ENCODE data around the gene ATP6V0A4. TPM values are rescaled to one million over a fixed set of nuclear protein-coding genes. Genes with fewer than 3 reads are reported as not detected.

Gene ATP6V0A4
- total RNA-seq, 1 donor from 2014 or later: not detected

GRCh38 chr7:138666385-138666784, 131.6 kb downstream of the ATP6V0A4 start:
- H3K27ac ChIP-seq (ENCODE audit: low read depth, low read length): no peak overlapping the region
- H3K36me3 ChIP-seq (ENCODE audit: control insufficient read depth in 3 of 3, insufficient read depth in 3 of 3, low read length in 3 of 3): no peaks in the 10 kb centered on the region
- no peak overlapping the region for H3K9ac ChIP-seq (ENCODE audit: low read depth in 1 of 3, low read length in 3 of 3)
- H3K4me3 ChIP-seq (ENCODE audit: low read length in 3 of 3): no peak overlapping the region
- peaks cover 4 to 20% (median 17%) of the 10 kb centered on the region in 3 donors for H3K27me3 ChIP-seq (ENCODE audit: control insufficient read depth in 3 of 3, insufficient read depth in 3 of 3, low read length in 3 of 3)
- H3K9me3 ChIP-seq (ENCODE audit: control insufficient read depth in 3 of 3, low read length in 3 of 3): no peaks in the 10 kb centered on the region
- H3K4me1 ChIP-seq (ENCODE audit: control insufficient read depth in 3 of 3, insufficient read depth in 3 of 3, low read length in 3 of 3): peaks cover 0 to 3% (median 0%) of the 10 kb centered on the region in 3 donors

GRCh38 chr7:138665669-138666140, 132.3 kb downstream of the ATP6V0A4 start:
- Histone ChIP-seq H3K4me1 (ENCODE audit: control insufficient read depth in 3 of 3, insufficient read depth in 3 of 3, low read length in 3 of 3) (peaks cover 0 to 3% (median 0%) of the 10 kb centered on the region in 3 donors), H3K36me3 (ENCODE audit: control insufficient read depth in 3 of 3, insufficient read depth in 3 of 3, low read length in 3 of 3) (no peaks in the 10 kb centered on the region), H3K9me3 (ENCODE audit: control insufficient read depth in 3 of 3, low read length in 3 of 3) (no peaks in the 10 kb centered on the region), H3K27me3 (ENCODE audit: control insufficient read depth in 3 of 3, insufficient read depth in 3 of 3, low read length in 3 of 3) (peaks cover 4 to 20% (median 17%) of the 10 kb centered on the region in 3 donors), H3K27ac (ENCODE audit: low read depth, low read length) (no peak overlapping the region), H3K9ac (ENCODE audit: low read depth in 1 of 3, low read length in 3 of 3) (no peak overlapping the region), H3K4me3 (ENCODE audit: low read length in 3 of 3) (no peak overlapping the region)

GRCh38 chr7:138665249-138665648, 132.7 kb downstream of the ATP6V0A4 start:
- Histone ChIP-seq H3K36me3 (ENCODE audit: control insufficient read depth in 3 of 3, insufficient read depth in 3 of 3, low read length in 3 of 3) (no peaks in the 10 kb centered on the region), H3K27me3 (ENCODE audit: control insufficient read depth in 3 of 3, insufficient read depth in 3 of 3, low read length in 3 of 3) (peaks cover 4 to 21% (median 17%) of the 10 kb centered on the region in 3 donors), H3K9me3 (ENCODE audit: control insufficient read depth in 3 of 3, low read length in 3 of 3) (no peaks in the 10 kb centered on the region), H3K4me3 (ENCODE audit: low read length in 3 of 3) (no peak overlapping the region), H3K4me1 (ENCODE audit: control insufficient read depth in 3 of 3, insufficient read depth in 3 of 3, low read length in 3 of 3) (peaks cover 0 to 3% (median 0%) of the 10 kb centered on the region in 3 donors), H3K27ac (ENCODE audit: low read depth, low read length) (no peak overlapping the region), H3K9ac (ENCODE audit: low read depth in 1 of 3, low read length in 3 of 3) (no peak overlapping the region)

- Histone ChIP-seq H3K9ac (ENCODE audit: low read depth in 1 of 3, low read length in 3 of 3) (no peak overlapping the region), H3K4me1 (ENCODE audit: control insufficient read depth in 3 of 3, insufficient read depth in 3 of 3, low read length in 3 of 3) (peaks cover 0 to 3% (median 0%) of the 10 kb centered on the region in 3 donors), H3K4me3 (ENCODE audit: low read length in 3 of 3) (peak overlapping the region in 2 of 3 donors; percentile 35 to 59), H3K27ac (ENCODE audit: low read depth, low read length) (no peak overlapping the region), H3K27me3 (ENCODE audit: control insufficient read depth in 3 of 3, insufficient read depth in 3 of 3, low read length in 3 of 3) (peaks cover 4 to 26% (median 20%) of the 10 kb centered on the region in 3 donors), H3K9me3 (ENCODE audit: control insufficient read depth in 3 of 3, low read length in 3 of 3) (no peaks in the 10 kb centered on the region), H3K36me3 (ENCODE audit: control insufficient read depth in 3 of 3, insufficient read depth in 3 of 3, low read length in 3 of 3) (no peaks in the 10 kb centered on the region)
These were observed 134.0 kb downstream of the ATP6V0A4 start for GRCh38 chr7:138663725-138664710.

GRCh38 chr7:138662991-138663320, 135.0 kb downstream of the ATP6V0A4 start:
- Histone ChIP-seq H3K9ac (ENCODE audit: low read depth in 1 of 3, low read length in 3 of 3) (no peak overlapping the region), H3K4me3 (ENCODE audit: low read length in 3 of 3) (no peak overlapping the region), H3K4me1 (ENCODE audit: control insufficient read depth in 3 of 3, insufficient read depth in 3 of 3, low read length in 3 of 3) (peaks cover 0 to 3% (median 0%) of the 10 kb centered on the region in 3 donors), H3K27ac (ENCODE audit: low read depth, low read length) (no peak overlapping the region), H3K9me3 (ENCODE audit: control insufficient read depth in 3 of 3, low read length in 3 of 3) (no peaks in the 10 kb centered on the region), H3K36me3 (ENCODE audit: control insufficient read depth in 3 of 3, insufficient read depth in 3 of 3, low read length in 3 of 3) (no peaks in the 10 kb centered on the region), H3K27me3 (ENCODE audit: control insufficient read depth in 3 of 3, insufficient read depth in 3 of 3, low read length in 3 of 3) (peaks cover 4 to 26% (median 20%) of the 10 kb centered on the region in 3 donors)

- Histone ChIP-seq H3K36me3 (ENCODE audit: control insufficient read depth in 3 of 3, insufficient read depth in 3 of 3, low read length in 3 of 3) (no peaks in the 10 kb centered on the region), H3K4me1 (ENCODE audit: control insufficient read depth in 3 of 3, insufficient read depth in 3 of 3, low read length in 3 of 3) (peaks cover 0 to 3% (median 0%) of the 10 kb centered on the region in 3 donors), H3K9me3 (ENCODE audit: control insufficient read depth in 3 of 3, low read length in 3 of 3) (no peaks in the 10 kb centered on the region), H3K9ac (ENCODE audit: low read depth in 1 of 3, low read length in 3 of 3) (no peak overlapping the region), H3K27ac (ENCODE audit: low read depth, low read length) (no peak overlapping the region), H3K4me3 (ENCODE audit: low read length in 3 of 3) (no peak overlapping the region), H3K27me3 (ENCODE audit: control insufficient read depth in 3 of 3, insufficient read depth in 3 of 3, low read length in 3 of 3) (peaks cover 4 to 26% (median 20%) of the 10 kb centered on the region in 3 donors)
These were observed 135.7 kb downstream of the ATP6V0A4 start for GRCh38 chr7:138662076-138662990.

- Histone ChIP-seq H3K36me3 (ENCODE audit: control insufficient read depth in 3 of 3, insufficient read depth in 3 of 3, low read length in 3 of 3) (no peaks in the 10 kb centered on the region), H3K27me3 (ENCODE audit: control insufficient read depth in 3 of 3, insufficient read depth in 3 of 3, low read length in 3 of 3) (peaks cover 4 to 26% (median 20%) of the 10 kb centered on the region in 3 donors), H3K9me3 (ENCODE audit: control insufficient read depth in 3 of 3, low read length in 3 of 3) (no peaks in the 10 kb centered on the region), H3K4me3 (ENCODE audit: low read length in 3 of 3) (no peak overlapping the region), H3K4me1 (ENCODE audit: control insufficient read depth in 3 of 3, insufficient read depth in 3 of 3, low read length in 3 of 3) (peaks cover 0 to 3% (median 0%) of the 10 kb centered on the region in 3 donors), H3K9ac (ENCODE audit: low read depth in 1 of 3, low read length in 3 of 3) (no peak overlapping the region), H3K27ac (ENCODE audit: low read depth, low read length) (no peak overlapping the region)
These were observed 136.8 kb downstream of the ATP6V0A4 start for GRCh38 chr7:138661069-138661635.

- H3K9me3 ChIP-seq (ENCODE audit: control insufficient read depth in 3 of 3, low read length in 3 of 3): peaks cover 0 to 3% (median 0%) of the 10 kb centered on the region in 3 donors
- no peak overlapping the region for H3K4me3 ChIP-seq (ENCODE audit: low read length in 3 of 3)
- H3K27ac ChIP-seq (ENCODE audit: low read depth, low read length): no peak overlapping the region
- H3K9ac ChIP-seq (ENCODE audit: low read depth in 1 of 3, low read length in 3 of 3): no peak overlapping the region
- H3K4me1 ChIP-seq (ENCODE audit: control insufficient read depth in 3 of 3, insufficient read depth in 3 of 3, low read length in 3 of 3): no peaks in the 10 kb centered on the region
- peaks cover 0 to 17% (median 11%) of the 10 kb centered on the region in 3 donors for H3K27me3 ChIP-seq (ENCODE audit: control insufficient read depth in 3 of 3, insufficient read depth in 3 of 3, low read length in 3 of 3)
- no peaks in the 10 kb centered on the region for H3K36me3 ChIP-seq (ENCODE audit: control insufficient read depth in 3 of 3, insufficient read depth in 3 of 3, low read length in 3 of 3)
These were observed 139.1 kb downstream of the ATP6V0A4 start for GRCh38 chr7:138658889-138659288.

GRCh38 chr7:138657854-138658386, 140.1 kb downstream of the ATP6V0A4 start:
- Histone ChIP-seq H3K27me3 (ENCODE audit: control insufficient read depth in 3 of 3, insufficient read depth in 3 of 3, low read length in 3 of 3) (peaks cover 0 to 17% (median 8%) of the 10 kb centered on the region in 3 donors), H3K9ac (ENCODE audit: low read depth in 1 of 3, low read length in 3 of 3) (no peak overlapping the region), H3K27ac (ENCODE audit: low read depth, low read length) (no peak overlapping the region), H3K9me3 (ENCODE audit: control insufficient read depth in 3 of 3, low read length in 3 of 3) (peaks cover 0 to 4% (median 0%) of the 10 kb centered on the region in 3 donors), H3K4me3 (ENCODE audit: low read length in 3 of 3) (no peak overlapping the region), H3K4me1 (ENCODE audit: control insufficient read depth in 3 of 3, insufficient read depth in 3 of 3, low read length in 3 of 3) (no peaks in the 10 kb centered on the region), H3K36me3 (ENCODE audit: control insufficient read depth in 3 of 3, insufficient read depth in 3 of 3, low read length in 3 of 3) (no peaks in the 10 kb centered on the region)
